ENCODE results near the gene CNGB1.

GRCh38 chr16:57997176-57997527 lies 26.2 kb upstream of the CNGB1 start:
- TF ChIP-seq MAX (IDR thresholded peaks at IDR 0.05; ENCODE audit: low read depth) (no peak), USF1 (IDR thresholded peaks at IDR 0.05; ENCODE audit: borderline replicate concordance, low read depth) (no peak), REST (IDR thresholded peaks at IDR 0.05; ENCODE audit: low read depth, low read length) (no peak), POLR2AphosphoS5 (IDR thresholded peaks at IDR 0.05; ENCODE audit: low read depth, low read length) (no peak), CTCF (IDR thresholded peaks at IDR 0.05) (no peak), SMC3 (IDR thresholded peaks at IDR 0.05; ENCODE audit: low read depth, low read length) (no peak), RAD21 (IDR thresholded peaks at IDR 0.05; ENCODE audit: low read length) (no peak), JUND (IDR thresholded peaks at IDR 0.05) (no peak), EP300 (IDR thresholded peaks at IDR 0.05; ENCODE audit: borderline replicate concordance in 1 of 2, low read depth in 1 of 2, low read length in 1 of 2) (no peak), PBX3 (IDR thresholded peaks at IDR 0.05) (no peak), NFIC (IDR thresholded peaks at IDR 0.05; ENCODE audit: borderline replicate concordance) (no peak), FOXM1 (IDR thresholded peaks at IDR 0.05; ENCODE audit: low read depth) (no peak), YY1 (IDR thresholded peaks at IDR 0.05; ENCODE audit: low read depth) (no peak), RXRA (IDR thresholded peaks at IDR 0.05; ENCODE audit: borderline replicate concordance, low read depth) (no peak)

All from SK-N-SH (cell line).